ENCODE data around the gene RNF123.

The RNF123 gene

DNA sequence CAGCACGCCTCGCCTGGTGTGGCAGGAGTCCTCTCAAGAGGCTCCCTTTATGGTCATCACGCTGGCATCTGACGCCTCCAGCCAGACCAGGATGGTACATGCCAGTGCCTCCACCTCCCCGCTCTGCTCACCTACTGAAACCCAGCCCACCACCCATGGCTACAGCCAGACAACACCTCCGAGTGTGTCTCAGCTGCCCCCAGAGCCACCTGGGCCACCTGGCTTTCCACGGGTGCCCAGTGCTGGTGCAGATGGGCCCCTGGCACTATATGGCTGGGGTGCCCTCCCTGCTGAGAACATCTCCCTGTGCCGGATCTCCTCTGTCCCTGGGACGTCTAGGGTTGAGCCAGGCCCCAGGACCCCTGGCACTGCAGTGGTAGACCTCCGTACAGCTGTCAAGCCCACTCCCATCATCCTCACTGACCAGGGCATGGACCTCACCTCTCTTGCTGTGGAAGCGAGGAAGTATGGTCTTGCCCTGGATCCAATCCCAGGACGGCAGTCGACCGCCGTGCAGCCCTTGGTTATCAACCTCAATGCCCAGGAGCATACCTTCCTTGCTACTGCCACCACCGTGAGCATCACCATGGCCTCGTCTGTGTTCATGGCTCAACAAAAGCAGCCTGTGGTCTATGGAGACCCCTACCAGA is 35.1 kb upstream of the RNF123 start:
- no peak for DNase-seq (ENCODE audit: low spot score)
- no peak for TF ChIP-seq CTCF (IDR thresholded peaks at IDR 0.05; ENCODE audit: extremely low read depth, missing control alignments)

DNA sequence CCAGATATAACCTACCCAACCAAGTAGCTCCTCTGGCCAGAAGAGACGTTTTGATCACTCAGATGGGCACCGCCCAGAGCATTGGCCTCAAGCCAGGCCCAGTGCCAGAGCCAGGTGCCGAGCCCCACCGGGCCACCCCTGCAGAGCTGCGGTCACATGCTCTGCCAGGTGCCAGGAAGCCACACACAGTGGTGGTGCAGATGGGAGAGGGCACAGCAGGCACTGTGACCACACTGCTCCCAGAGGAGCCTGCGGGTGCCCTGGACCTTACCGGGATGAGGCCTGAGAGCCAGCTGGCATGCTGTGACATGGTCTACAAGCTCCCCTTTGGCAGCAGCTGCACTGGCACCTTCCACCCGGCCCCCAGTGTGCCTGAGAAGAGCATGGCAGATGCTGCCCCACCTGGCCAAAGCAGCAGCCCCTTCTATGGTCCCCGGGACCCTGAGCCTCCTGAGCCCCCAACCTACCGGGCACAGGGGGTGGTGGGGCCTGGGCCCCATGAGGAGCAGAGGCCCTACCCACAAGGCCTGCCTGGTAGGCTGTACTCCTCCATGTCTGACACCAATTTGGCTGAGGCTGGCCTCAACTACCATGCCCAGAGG is 34.3 kb upstream of the RNF123 start:
- no peak for TF ChIP-seq CTCF (IDR thresholded peaks at IDR 0.05; ENCODE audit: extremely low read depth, missing control alignments)
- DNase-seq (ENCODE audit: low spot score): no peak

DNA sequence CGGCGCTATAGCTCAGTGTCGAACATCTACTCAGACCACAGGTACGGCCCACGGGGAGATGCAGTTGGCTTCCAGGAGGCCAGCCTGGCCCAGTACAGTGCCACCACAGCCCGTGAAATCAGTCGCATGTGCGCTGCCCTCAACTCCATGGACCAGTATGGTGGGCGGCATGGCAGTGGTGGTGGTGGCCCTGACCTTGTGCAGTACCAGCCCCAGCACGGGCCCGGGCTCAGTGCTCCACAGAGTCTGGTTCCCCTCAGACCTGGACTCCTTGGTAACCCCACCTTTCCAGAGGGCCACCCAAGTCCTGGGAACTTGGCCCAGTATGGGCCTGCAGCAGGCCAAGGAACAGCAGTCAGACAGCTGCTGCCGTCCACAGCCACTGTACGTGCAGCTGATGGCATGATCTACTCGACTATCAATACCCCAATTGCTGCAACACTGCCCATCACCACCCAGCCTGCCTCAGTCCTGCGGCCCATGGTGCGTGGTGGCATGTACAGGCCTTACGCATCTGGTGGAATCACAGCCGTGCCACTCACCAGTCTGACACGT is 33.5 kb upstream of the RNF123 start:
- TF ChIP-seq CTCF (IDR thresholded peaks at IDR 0.05; ENCODE audit: extremely low read depth, missing control alignments): no peak
- no peak for DNase-seq (ENCODE audit: low spot score)

- no peak for DNase-seq (ENCODE audit: low spot score)
- no peak for TF ChIP-seq CTCF (IDR thresholded peaks at IDR 0.05; ENCODE audit: extremely low read depth, missing control alignments)
These were observed 32.7 kb upstream of the RNF123 start for GRCh38 chr3:49656541-49657112.

GRCh38 chr3:49657208-49657915 is 32.0 kb upstream of the RNF123 start:
- DNase-seq (ENCODE audit: low spot score): no peak
- no peak for TF ChIP-seq CTCF (IDR thresholded peaks at IDR 0.05; ENCODE audit: extremely low read depth, missing control alignments)

- no peak for DNase-seq (ENCODE audit: low spot score)
- no peak for TF ChIP-seq CTCF (IDR thresholded peaks at IDR 0.05; ENCODE audit: extremely low read depth, missing control alignments)
These were observed 30.6 kb upstream of the RNF123 start for GRCh38 chr3:49658711-49659110.

GRCh38 chr3:49659756-49660155 is 29.6 kb upstream of the RNF123 start:
- TF ChIP-seq CTCF (IDR thresholded peaks at IDR 0.05; ENCODE audit: extremely low read depth, missing control alignments): no peak
- DNase-seq (ENCODE audit: low spot score): no peak

Measured in GM20000 (cell line).